ENCODE results near the gene CDH24.

GRCh38 chr14:23023022-23023794 is 34.1 kb downstream of the CDH24 start:
- no peak for TF ChIP-seq POLR2AphosphoS5 (IDR thresholded peaks at IDR 0.05; ENCODE audit: low read depth, low read length)
- no peak for TF ChIP-seq POLR2A (IDR thresholded peaks at IDR 0.05; ENCODE audit: low read depth, low read length)
- no peak for TF ChIP-seq TAF1 (IDR thresholded peaks at IDR 0.05; ENCODE audit: borderline replicate concordance, low read depth, low read length)
